H1 (cell line): ENCODE measurements around the gene LRRTM2. TPM values are rescaled to one million over a fixed set of nuclear protein-coding genes. Genes with fewer than 3 reads are reported as not detected.

Source experiments
- HDAC2 ChIP-seq, 2 experiments: fragments of 300-600 bp in 1 of 2; sonication (generic) in 1 of 2; IDR thresholded peaks; 2 replicates each; pipeline ENCODE4 v1.6.1; 2011 to 2012; ENCODE audit warnings: low read depth in 2 of 2, low read length in 2 of 2, mild to moderate bottlenecking in 2 of 2, moderate library complexity in 2 of 2, borderline replicate concordance in 1 of 2, inconsistent platforms in 1 of 2
- polyA plus RNA-seq, 7 experiments: library from polyadenylated mRNA; depleted of rRNA in 3 of 7; stranded (reverse) in 5 of 7; unstranded in 2 of 7; fragments of >200 nt in 5 of 7; fragments of 200-250 nt in 2 of 7; gene quantifications; 1 replicate in 5 of 7; 2 replicates in 1 of 7; 4 replicates in 1 of 7; pipeline versions ENCODE4 v1.2.1 to v1.2.3, GENCODE V29; 2011 to 2013; ENCODE audit warnings: missing spikeins in 2 of 7, mixed read lengths in 2 of 7
- total RNA-seq: library from RNA; stranded (reverse); fragmentation: NEBNext Ultra II Directional; extraction: Animal tissue kit (Norgen Biotek cat#: 25700); gene quantifications from 2 replicates; pipeline ENCODE4 v1.2.1, GENCODE V29; 2021

The LRRTM2 gene
- total and polyA plus RNA-seq, 2 of the 8 experiments (the other 6 are each of a cell fraction or from before 2014, with no cell fraction given) = not detected

GRCh38 chr5:138873466-138874221 is 1.5 kb downstream of the LRRTM2 start (continued):
- no peak for TF ChIP-seq HDAC2 (IDR thresholded peaks at IDR 0.05; ENCODE audit: borderline replicate concordance in 1 of 2, low read depth in 2 of 2, low read length in 2 of 2)
